HEK293 (cell line): ENCODE data around the gene UBR2.
A peak's percentile ranks its signal among the peaks of the same experiment; 100 is the strongest.

Source experiments
- KLF8 ChIP-seq: fragments of 450-650 bp; formaldehyde crosslinking; IDR thresholded peaks from 2 replicates; pipeline ENCODE4 v1.5.1; 2016; ENCODE audit warnings: missing biosample characterization, missing genetic modification characterization
- SALL2 ChIP-seq: fragments of 450-650 bp; formaldehyde crosslinking; IDR thresholded peaks from 2 replicates; pipeline ENCODE4 v1.5.0; 2017; ENCODE audit warnings: missing biosample characterization, mild to moderate bottlenecking, missing genetic modification characterization, borderline replicate concordance
- SP7 ChIP-seq: fragments of 450-650 bp; formaldehyde crosslinking; IDR thresholded peaks from 2 replicates; pipeline ENCODE4 v1.5.1; 2016; ENCODE audit warnings: missing biosample characterization, missing genetic modification characterization
- ZFP37 ChIP-seq: fragments of 450-650 bp; formaldehyde crosslinking; IDR thresholded peaks from 2 replicates; pipeline ENCODE4 v1.5.1; 2016; ENCODE audit warnings: missing biosample characterization, missing genetic modification characterization
- ZNF324 ChIP-seq: fragments of 450-650 bp; formaldehyde crosslinking; IDR thresholded peaks from 2 replicates; pipeline ENCODE4 v1.5.1; 2016; ENCODE audit warnings: missing biosample characterization, missing genetic modification characterization
- ZNF335 ChIP-seq: fragments of 450-650 bp; formaldehyde crosslinking; conservative IDR thresholded peaks from 2 replicates; pipeline ENCODE4 v1.5.1; 2016; ENCODE audit warnings: missing biosample characterization, missing genetic modification characterization
- ZNF341 ChIP-seq: fragments of 450-650 bp; formaldehyde crosslinking; IDR thresholded peaks from 2 replicates; pipeline ENCODE4; 2016; ENCODE audit warnings: low read depth, missing biosample characterization, missing genetic modification characterization
- ZNF433 ChIP-seq: fragments of 450-650 bp; formaldehyde crosslinking; IDR thresholded peaks from 2 replicates; pipeline ENCODE4 v1.5.1; 2016; ENCODE audit warnings: missing biosample characterization, missing genetic modification characterization, low read depth
- ZNF473 ChIP-seq: fragments of 450-650 bp; formaldehyde crosslinking; IDR thresholded peaks from 2 replicates; pipeline ENCODE4 v1.5.1; 2017; ENCODE audit warnings: missing biosample characterization, missing genetic modification characterization
- ZNF48 ChIP-seq: fragments of 450-650 bp; formaldehyde crosslinking; IDR thresholded peaks from 2 replicates; pipeline ENCODE4 v1.5.1; 2016; ENCODE audit warnings: missing biosample characterization, missing genetic modification characterization
- ZNF549 ChIP-seq: fragments of 450-650 bp; IDR thresholded peaks from 2 replicates; pipeline ENCODE4 v1.5.1; 2018; ENCODE audit warnings: missing biosample characterization, missing genetic modification characterization, mild to moderate bottlenecking, inconsistent platforms, moderate library complexity
- ZNF585B ChIP-seq: fragments of 450-650 bp; formaldehyde crosslinking; IDR thresholded peaks from 2 replicates; pipeline ENCODE4 v1.5.1; 2016; ENCODE audit warnings: missing biosample characterization, missing genetic modification characterization
- ZNF596 ChIP-seq: fragments of 450-650 bp; IDR thresholded peaks from 2 replicates; pipeline ENCODE4 v1.5.0; 2018; ENCODE audit warnings: missing biosample characterization, mild to moderate bottlenecking, missing genetic modification characterization, moderate library complexity
- ZNF677 ChIP-seq: fragments of 450-650 bp; IDR thresholded peaks from 2 replicates; pipeline ENCODE4 v1.5.0; 2018; ENCODE audit warnings: missing biosample characterization, mild to moderate bottlenecking, missing genetic modification characterization, moderate library complexity
- ZNF785 ChIP-seq: fragments of 450-650 bp; formaldehyde crosslinking; IDR thresholded peaks from 2 replicates; pipeline ENCODE4 v1.5.1; 2016; ENCODE audit warnings: missing biosample characterization, missing genetic modification characterization
- ZNF792 ChIP-seq: fragments of 450-650 bp; formaldehyde crosslinking; IDR thresholded peaks from 2 replicates; pipeline ENCODE4 v1.5.1; 2016; ENCODE audit warnings: missing biosample characterization, missing genetic modification characterization
- TF ChIP-seq, protein P1 (sequence below): fragments of 450-650 bp; formaldehyde crosslinking; IDR thresholded peaks from 2 replicates; pipeline ENCODE4 v1.5.1; 2016; ENCODE audit warnings: missing biosample characterization, missing genetic modification characterization, borderline replicate concordance
- TF ChIP-seq, protein P2 (sequence below): fragments of 450-650 bp; formaldehyde crosslinking; IDR thresholded peaks from 2 replicates; pipeline ENCODE4 v1.5.1; 2016; ENCODE audit warnings: missing biosample characterization, missing genetic modification characterization
- TF ChIP-seq, protein P3 (sequence below): fragments of 450-650 bp; IDR thresholded peaks from 2 replicates; pipeline ENCODE4 v1.5.1; 2018; ENCODE audit warnings: missing biosample characterization, mild to moderate bottlenecking, missing genetic modification characterization

UBR2 gene

DNA sequence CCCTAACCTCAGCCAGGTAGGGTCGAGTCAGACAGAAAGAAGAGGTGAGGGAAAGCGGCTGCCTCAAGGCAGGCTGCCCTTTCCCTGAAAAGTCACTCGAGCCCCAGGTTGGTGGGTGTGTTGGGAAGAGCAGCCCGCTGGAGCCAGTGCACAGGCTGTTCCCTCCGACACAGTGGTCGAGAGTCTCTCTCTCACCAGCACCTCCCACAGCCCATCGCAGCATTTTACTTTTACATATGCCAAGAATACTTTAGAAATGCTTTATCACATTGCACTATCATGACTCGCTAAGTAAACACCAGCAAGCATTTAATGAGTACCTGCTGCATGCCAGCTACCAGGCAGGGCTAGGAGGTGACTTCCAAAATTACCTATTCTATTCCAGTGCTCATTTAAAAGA lies 156.9 kb downstream of the UBR2 start (continued):
- peak; percentile 67; the same call in 1 of the 2 replicates for TF ChIP-seq KLF8 (tag by site-specific recombination)
- TF ChIP-seq ZNF792 (tag by site-specific recombination) = peak; percentile 89; the same call in 1 of the 2 replicates
- no peak for TF ChIP-seq ZNF48 (tag by site-specific recombination)
- TF ChIP-seq ZNF585B = no peak
- TF ChIP-seq, protein P1, sequence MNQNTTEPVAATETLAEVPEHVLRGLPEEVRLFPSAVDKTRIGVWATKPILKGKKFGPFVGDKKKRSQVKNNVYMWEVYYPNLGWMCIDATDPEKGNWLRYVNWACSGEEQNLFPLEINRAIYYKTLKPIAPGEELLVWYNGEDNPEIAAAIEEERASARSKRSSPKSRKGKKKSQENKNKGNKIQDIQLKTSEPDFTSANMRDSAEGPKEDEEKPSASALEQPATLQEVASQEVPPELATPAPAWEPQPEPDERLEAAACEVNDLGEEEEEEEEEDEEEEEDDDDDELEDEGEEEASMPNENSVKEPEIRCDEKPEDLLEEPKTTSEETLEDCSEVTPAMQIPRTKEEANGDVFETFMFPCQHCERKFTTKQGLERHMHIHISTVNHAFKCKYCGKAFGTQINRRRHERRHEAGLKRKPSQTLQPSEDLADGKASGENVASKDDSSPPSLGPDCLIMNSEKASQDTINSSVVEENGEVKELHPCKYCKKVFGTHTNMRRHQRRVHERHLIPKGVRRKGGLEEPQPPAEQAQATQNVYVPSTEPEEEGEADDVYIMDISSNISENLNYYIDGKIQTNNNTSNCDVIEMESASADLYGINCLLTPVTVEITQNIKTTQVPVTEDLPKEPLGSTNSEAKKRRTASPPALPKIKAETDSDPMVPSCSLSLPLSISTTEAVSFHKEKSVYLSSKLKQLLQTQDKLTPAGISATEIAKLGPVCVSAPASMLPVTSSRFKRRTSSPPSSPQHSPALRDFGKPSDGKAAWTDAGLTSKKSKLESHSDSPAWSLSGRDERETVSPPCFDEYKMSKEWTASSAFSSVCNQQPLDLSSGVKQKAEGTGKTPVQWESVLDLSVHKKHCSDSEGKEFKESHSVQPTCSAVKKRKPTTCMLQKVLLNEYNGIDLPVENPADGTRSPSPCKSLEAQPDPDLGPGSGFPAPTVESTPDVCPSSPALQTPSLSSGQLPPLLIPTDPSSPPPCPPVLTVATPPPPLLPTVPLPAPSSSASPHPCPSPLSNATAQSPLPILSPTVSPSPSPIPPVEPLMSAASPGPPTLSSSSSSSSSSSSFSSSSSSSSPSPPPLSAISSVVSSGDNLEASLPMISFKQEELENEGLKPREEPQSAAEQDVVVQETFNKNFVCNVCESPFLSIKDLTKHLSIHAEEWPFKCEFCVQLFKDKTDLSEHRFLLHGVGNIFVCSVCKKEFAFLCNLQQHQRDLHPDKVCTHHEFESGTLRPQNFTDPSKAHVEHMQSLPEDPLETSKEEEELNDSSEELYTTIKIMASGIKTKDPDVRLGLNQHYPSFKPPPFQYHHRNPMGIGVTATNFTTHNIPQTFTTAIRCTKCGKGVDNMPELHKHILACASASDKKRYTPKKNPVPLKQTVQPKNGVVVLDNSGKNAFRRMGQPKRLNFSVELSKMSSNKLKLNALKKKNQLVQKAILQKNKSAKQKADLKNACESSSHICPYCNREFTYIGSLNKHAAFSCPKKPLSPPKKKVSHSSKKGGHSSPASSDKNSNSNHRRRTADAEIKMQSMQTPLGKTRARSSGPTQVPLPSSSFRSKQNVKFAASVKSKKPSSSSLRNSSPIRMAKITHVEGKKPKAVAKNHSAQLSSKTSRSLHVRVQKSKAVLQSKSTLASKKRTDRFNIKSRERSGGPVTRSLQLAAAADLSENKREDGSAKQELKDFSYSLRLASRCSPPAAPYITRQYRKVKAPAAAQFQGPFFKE (tag by site-specific recombination) = no peak
- peak; percentile 57; the same call in 1 of the 2 replicates for TF ChIP-seq ZNF549 (tag by site-specific recombination)
- TF ChIP-seq SALL2 (tag by site-specific recombination) = no peak
- TF ChIP-seq, protein P2, sequence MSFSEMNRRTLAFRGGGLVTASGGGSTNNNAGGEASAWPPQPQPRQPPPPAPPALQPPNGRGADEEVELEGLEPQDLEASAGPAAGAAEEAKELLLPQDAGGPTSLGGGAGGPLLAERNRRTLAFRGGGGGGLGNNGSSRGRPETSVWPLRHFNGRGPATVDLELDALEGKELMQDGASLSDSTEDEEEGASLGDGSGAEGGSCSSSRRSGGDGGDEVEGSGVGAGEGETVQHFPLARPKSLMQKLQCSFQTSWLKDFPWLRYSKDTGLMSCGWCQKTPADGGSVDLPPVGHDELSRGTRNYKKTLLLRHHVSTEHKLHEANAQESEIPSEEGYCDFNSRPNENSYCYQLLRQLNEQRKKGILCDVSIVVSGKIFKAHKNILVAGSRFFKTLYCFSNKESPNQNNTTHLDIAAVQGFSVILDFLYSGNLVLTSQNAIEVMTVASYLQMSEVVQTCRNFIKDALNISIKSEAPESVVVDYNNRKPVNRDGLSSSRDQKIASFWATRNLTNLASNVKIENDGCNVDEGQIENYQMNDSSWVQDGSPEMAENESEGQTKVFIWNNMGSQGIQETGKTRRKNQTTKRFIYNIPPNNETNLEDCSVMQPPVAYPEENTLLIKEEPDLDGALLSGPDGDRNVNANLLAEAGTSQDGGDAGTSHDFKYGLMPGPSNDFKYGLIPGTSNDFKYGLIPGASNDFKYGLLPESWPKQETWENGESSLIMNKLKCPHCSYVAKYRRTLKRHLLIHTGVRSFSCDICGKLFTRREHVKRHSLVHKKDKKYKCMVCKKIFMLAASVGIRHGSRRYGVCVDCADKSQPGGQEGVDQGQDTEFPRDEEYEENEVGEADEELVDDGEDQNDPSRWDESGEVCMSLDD (tag by site-specific recombination) = no peak
- TF ChIP-seq ZFP37 (tag by site-specific recombination) = peak; percentile 82; the same call in 1 of the 2 replicates
- no peak for TF ChIP-seq ZNF785 (tag by site-specific recombination)
- no peak for TF ChIP-seq ZNF677 (tag by site-specific recombination)
- TF ChIP-seq ZNF433 (tag by site-specific recombination) = no peak
- peak; percentile 93 for TF ChIP-seq SP7 (tag by site-specific recombination)
- no peak for TF ChIP-seq ZNF596
- TF ChIP-seq ZNF341 (tag by site-specific recombination) = peak; percentile 81
- TF ChIP-seq ZNF473 (tag by site-specific recombination) = no peak
- no peak for TF ChIP-seq ZNF324 (tag by site-specific recombination)
- TF ChIP-seq ZNF335 (tag by site-specific recombination) = no peak
- TF ChIP-seq, protein P3, sequence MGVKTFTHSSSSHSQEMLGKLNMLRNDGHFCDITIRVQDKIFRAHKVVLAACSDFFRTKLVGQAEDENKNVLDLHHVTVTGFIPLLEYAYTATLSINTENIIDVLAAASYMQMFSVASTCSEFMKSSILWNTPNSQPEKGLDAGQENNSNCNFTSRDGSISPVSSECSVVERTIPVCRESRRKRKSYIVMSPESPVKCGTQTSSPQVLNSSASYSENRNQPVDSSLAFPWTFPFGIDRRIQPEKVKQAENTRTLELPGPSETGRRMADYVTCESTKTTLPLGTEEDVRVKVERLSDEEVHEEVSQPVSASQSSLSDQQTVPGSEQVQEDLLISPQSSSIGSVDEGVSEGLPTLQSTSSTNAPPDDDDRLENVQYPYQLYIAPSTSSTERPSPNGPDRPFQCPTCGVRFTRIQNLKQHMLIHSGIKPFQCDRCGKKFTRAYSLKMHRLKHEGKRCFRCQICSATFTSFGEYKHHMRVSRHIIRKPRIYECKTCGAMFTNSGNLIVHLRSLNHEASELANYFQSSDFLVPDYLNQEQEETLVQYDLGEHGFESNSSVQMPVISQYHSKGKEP (tag by site-specific recombination) = peak; percentile 51; the same call in 1 of the 2 replicates
